Measurements from ENCODE around the gene RFX7. TPM values are rescaled to one million over a fixed set of nuclear protein-coding genes. Genes with fewer than 3 reads are reported as not detected.

Gene RFX7
- total RNA-seq, 1 donor from 2014 or later = 7.3 TPM

DNA sequence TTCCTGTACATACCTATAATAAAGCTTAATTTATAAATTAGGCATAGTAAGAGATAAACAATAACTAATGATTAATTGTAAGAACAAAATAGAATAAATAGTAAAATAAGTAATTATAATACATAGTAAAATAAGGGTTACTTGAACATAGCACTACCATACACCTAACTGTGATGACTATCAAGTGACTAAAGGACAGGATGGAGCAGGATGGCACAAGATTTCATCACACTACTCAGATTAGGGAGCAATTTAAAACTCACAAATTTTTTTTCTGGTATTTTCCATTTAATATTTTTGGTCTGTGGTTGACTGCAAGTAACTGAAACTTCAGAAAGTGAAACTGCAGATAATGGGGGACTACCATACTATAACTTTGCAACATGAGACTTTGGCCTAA is 14.8 kb downstream of the RFX7 start:
- Histone ChIP-seq H3K27ac (ENCODE audit: low read depth, low read length) (no peak overlapping the region), H3K9me3 (ENCODE audit: control insufficient read depth in 3 of 3, low read length in 3 of 3) (peaks cover 0 to 11% (median 2%) of the 10 kb centered on the region in 3 donors)

DNA sequence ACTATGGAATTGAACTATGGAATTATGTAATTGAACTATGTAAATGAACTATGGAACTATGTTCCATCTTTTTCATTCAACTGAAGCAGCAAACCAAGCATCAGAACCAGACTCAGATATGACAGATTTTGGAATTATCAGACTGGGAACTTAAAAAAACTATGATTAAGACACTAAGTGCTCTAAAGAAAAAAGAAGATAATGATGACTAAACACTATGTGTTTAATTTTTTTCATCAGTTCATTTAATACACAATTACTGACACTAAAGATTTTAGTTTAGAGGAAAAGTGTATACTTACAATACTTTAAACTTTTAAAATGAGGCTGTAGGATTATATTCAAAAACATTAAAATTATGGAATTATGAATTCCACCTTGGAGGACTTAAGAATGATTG is 15.3 kb downstream of the RFX7 start:
- Histone ChIP-seq H3K36me3 (ENCODE audit: control insufficient read depth in 3 of 3, insufficient read depth in 3 of 3, low read length in 3 of 3) (peaks cover 5 to 21% (median 15%) of the 10 kb centered on the region in 3 donors), H3K27me3 (ENCODE audit: control insufficient read depth in 3 of 3, insufficient read depth in 3 of 3, low read length in 3 of 3) (no peaks in the 10 kb centered on the region)

More for the DNA sequence above, 14.8 kb downstream of the RFX7 start:
- Histone ChIP-seq H3K4me3 (ENCODE audit: low read length in 3 of 3) (no peak overlapping the region), H3K36me3 (ENCODE audit: control insufficient read depth in 3 of 3, insufficient read depth in 3 of 3, low read length in 3 of 3) (peaks cover 5 to 26% (median 18%) of the 10 kb centered on the region in 3 donors), H3K27me3 (ENCODE audit: control insufficient read depth in 3 of 3, insufficient read depth in 3 of 3, low read length in 3 of 3) (no peaks in the 10 kb centered on the region), H3K4me1 (ENCODE audit: control insufficient read depth in 3 of 3, insufficient read depth in 3 of 3, low read length in 3 of 3) (no peaks in the 10 kb centered on the region), H3K9ac (ENCODE audit: low read depth in 1 of 3, low read length in 3 of 3) (no peak overlapping the region)

DNA sequence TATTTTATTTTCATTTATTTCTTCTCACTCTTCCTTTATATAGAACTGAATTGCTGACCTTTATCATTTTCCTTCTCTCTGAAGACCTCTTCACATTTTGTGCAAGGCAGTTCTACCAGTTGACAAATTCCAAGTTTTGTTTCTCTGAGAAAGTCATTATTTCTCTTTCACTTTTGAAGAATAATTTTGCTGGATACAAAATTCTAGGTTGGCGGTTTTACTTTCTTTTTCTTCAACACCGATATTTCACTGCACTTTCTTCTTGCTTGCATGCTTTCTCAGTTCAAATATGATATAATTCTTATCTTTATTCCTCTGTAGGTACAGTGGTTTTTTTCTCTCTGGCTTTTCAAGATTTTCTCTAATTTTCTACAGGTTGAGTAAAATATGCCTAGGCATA is 15.9 kb downstream of the RFX7 start:
- Histone ChIP-seq H3K4me3 (ENCODE audit: low read length in 3 of 3) (no peak overlapping the region), H3K9me3 (ENCODE audit: control insufficient read depth in 3 of 3, low read length in 3 of 3) (peaks cover 0 to 11% (median 6%) of the 10 kb centered on the region in 3 donors), H3K4me1 (ENCODE audit: control insufficient read depth in 3 of 3, insufficient read depth in 3 of 3, low read length in 3 of 3) (no peaks in the 10 kb centered on the region), H3K36me3 (ENCODE audit: control insufficient read depth in 3 of 3, insufficient read depth in 3 of 3, low read length in 3 of 3) (peaks cover 5 to 20% (median 17%) of the 10 kb centered on the region in 3 donors), H3K27ac (ENCODE audit: low read depth, low read length) (no peak overlapping the region), H3K9ac (ENCODE audit: low read depth in 1 of 3, low read length in 3 of 3) (no peak overlapping the region), H3K27me3 (ENCODE audit: control insufficient read depth in 3 of 3, insufficient read depth in 3 of 3, low read length in 3 of 3) (no peaks in the 10 kb centered on the region)

More for the DNA sequence above, 15.3 kb downstream of the RFX7 start:
- no peak overlapping the region for H3K4me3 ChIP-seq (ENCODE audit: low read length in 3 of 3)
- no peak overlapping the region for H3K9ac ChIP-seq (ENCODE audit: low read depth in 1 of 3, low read length in 3 of 3)
- H3K4me1 ChIP-seq (ENCODE audit: control insufficient read depth in 3 of 3, insufficient read depth in 3 of 3, low read length in 3 of 3) = no peaks in the 10 kb centered on the region
- H3K27ac ChIP-seq (ENCODE audit: low read depth, low read length) = no peak overlapping the region
- H3K9me3 ChIP-seq (ENCODE audit: control insufficient read depth in 3 of 3, low read length in 3 of 3) = peaks cover 0 to 11% (median 2%) of the 10 kb centered on the region in 3 donors

DNA sequence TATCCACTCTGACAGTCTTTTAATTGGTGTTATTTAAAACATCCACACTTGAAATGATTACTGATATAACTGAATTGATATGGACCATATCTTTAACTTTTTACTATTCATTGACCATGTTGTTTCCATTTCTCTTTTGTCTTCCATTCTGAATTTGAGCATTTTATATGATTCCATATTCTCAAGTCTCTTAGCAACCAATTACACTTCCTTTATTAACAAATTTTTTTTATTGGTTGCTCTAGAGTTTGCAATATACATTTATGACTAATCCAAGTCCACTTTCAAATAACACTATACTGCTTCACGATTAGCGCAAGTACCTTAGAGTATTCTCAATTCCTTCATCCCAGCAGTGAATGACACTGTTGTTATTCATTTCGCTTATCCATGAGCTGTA is 16.4 kb downstream of the RFX7 start:
- Histone ChIP-seq H3K9me3 (ENCODE audit: control insufficient read depth in 3 of 3, low read length in 3 of 3) (peaks cover 0 to 10% (median 6%) of the 10 kb centered on the region in 3 donors), H3K4me1 (ENCODE audit: control insufficient read depth in 3 of 3, insufficient read depth in 3 of 3, low read length in 3 of 3) (no peaks in the 10 kb centered on the region), H3K36me3 (ENCODE audit: control insufficient read depth in 3 of 3, insufficient read depth in 3 of 3, low read length in 3 of 3) (peaks cover 4 to 16% (median 13%) of the 10 kb centered on the region in 3 donors)

DNA sequence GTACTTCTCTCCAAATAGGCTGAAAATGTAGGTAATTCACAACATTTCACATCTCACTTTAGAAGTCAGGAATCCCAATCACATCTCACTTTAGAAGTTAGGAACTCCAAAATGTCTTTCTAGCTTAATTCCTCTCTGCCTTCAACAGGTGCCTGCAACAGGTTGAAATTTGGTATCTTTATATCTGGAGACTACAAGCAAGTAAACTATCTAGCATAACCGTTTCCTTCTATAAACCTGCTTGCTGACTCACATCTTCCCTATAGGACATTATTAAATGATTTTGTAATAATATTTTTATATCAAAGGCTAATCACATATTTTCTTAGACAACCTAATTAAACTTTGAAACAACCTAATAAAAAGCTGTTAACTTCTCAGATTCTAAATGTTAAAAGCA is 18.2 kb downstream of the RFX7 start:
- no peaks in the 10 kb centered on the region for H3K27me3 ChIP-seq (ENCODE audit: control insufficient read depth in 3 of 3, insufficient read depth in 3 of 3, low read length in 3 of 3)
- no peak overlapping the region for H3K27ac ChIP-seq (ENCODE audit: low read depth, low read length)
- no peaks in the 10 kb centered on the region for H3K4me1 ChIP-seq (ENCODE audit: control insufficient read depth in 3 of 3, insufficient read depth in 3 of 3, low read length in 3 of 3)
- H3K9ac ChIP-seq (ENCODE audit: low read depth in 1 of 3, low read length in 3 of 3) = no peak overlapping the region
- peaks cover 0 to 3% (median 2%) of the 10 kb centered on the region in 3 donors for H3K36me3 ChIP-seq (ENCODE audit: control insufficient read depth in 3 of 3, insufficient read depth in 3 of 3, low read length in 3 of 3)
- no peak overlapping the region for H3K4me3 ChIP-seq (ENCODE audit: low read length in 3 of 3)
- peaks cover 0 to 4% (median 2%) of the 10 kb centered on the region in 3 donors for H3K9me3 ChIP-seq (ENCODE audit: control insufficient read depth in 3 of 3, low read length in 3 of 3)

More for the DNA sequence above, 16.4 kb downstream of the RFX7 start:
- Histone ChIP-seq H3K9ac (ENCODE audit: low read depth in 1 of 3, low read length in 3 of 3) (no peak overlapping the region), H3K4me3 (ENCODE audit: low read length in 3 of 3) (no peak overlapping the region), H3K27ac (ENCODE audit: low read depth, low read length) (no peak overlapping the region), H3K27me3 (ENCODE audit: control insufficient read depth in 3 of 3, insufficient read depth in 3 of 3, low read length in 3 of 3) (no peaks in the 10 kb centered on the region)

DNA sequence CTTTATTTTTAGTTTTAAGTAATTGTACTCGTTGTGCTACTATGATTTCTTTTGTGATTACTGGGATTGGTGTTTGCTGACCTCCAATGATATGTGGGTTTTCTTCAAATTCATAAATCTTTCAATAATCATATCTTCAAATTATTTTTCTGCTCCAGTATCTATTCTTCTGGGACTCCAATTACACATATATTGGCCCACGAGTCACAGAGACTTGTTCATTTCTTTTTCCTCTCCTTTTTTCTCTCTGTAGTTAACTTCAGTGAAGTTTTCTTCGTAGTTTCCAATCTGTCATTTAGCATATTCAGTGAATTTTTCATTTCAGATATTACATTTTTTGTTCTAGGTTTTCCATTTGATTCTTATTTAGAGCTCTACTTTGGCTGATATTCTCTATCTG is 21.4 kb downstream of the RFX7 start:
- Histone ChIP-seq H3K27ac (ENCODE audit: low read depth, low read length) (no peak overlapping the region), H3K4me3 (ENCODE audit: low read length in 3 of 3) (no peak overlapping the region), H3K36me3 (ENCODE audit: control insufficient read depth in 3 of 3, insufficient read depth in 3 of 3, low read length in 3 of 3) (peaks cover 0 to 3% (median 2%) of the 10 kb centered on the region in 3 donors), H3K27me3 (ENCODE audit: control insufficient read depth in 3 of 3, insufficient read depth in 3 of 3, low read length in 3 of 3) (no peaks in the 10 kb centered on the region), H3K9me3 (ENCODE audit: control insufficient read depth in 3 of 3, low read length in 3 of 3) (peaks cover 0 to 4% (median 0%) of the 10 kb centered on the region in 3 donors), H3K4me1 (ENCODE audit: control insufficient read depth in 3 of 3, insufficient read depth in 3 of 3, low read length in 3 of 3) (no peaks in the 10 kb centered on the region), H3K9ac (ENCODE audit: low read depth in 1 of 3, low read length in 3 of 3) (no peak overlapping the region)

DNA sequence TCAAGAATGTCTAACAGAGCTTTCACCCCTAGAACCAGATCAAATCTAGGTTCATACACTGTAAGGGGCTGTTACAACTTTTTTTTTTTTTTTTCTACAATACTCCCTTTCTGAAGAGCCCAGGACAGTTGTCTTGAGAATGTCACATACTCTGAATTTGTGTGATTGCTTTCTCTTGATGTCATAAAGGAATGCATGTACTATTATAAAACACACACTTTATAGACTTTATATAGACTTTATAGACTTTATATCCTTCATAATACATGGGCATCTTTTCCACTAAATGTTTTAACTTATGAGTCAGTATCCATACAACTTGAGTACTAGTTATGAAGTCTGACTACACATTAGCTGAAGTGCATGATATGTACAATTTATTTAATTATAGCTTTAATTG is 26.3 kb downstream of the RFX7 start:
- no peak overlapping the region for H3K4me3 ChIP-seq (ENCODE audit: low read length in 3 of 3)
- no peaks in the 10 kb centered on the region for H3K4me1 ChIP-seq (ENCODE audit: control insufficient read depth in 3 of 3, insufficient read depth in 3 of 3, low read length in 3 of 3)
- peaks cover 0 to 4% (median 3%) of the 10 kb centered on the region in 3 donors for H3K36me3 ChIP-seq (ENCODE audit: control insufficient read depth in 3 of 3, insufficient read depth in 3 of 3, low read length in 3 of 3)
- H3K27me3 ChIP-seq (ENCODE audit: control insufficient read depth in 3 of 3, insufficient read depth in 3 of 3, low read length in 3 of 3) = no peaks in the 10 kb centered on the region
- no peak overlapping the region for H3K9ac ChIP-seq (ENCODE audit: low read depth in 1 of 3, low read length in 3 of 3)
- no peaks in the 10 kb centered on the region for H3K9me3 ChIP-seq (ENCODE audit: control insufficient read depth in 3 of 3, low read length in 3 of 3)
- no peak overlapping the region for H3K27ac ChIP-seq (ENCODE audit: low read depth, low read length)

DNA sequence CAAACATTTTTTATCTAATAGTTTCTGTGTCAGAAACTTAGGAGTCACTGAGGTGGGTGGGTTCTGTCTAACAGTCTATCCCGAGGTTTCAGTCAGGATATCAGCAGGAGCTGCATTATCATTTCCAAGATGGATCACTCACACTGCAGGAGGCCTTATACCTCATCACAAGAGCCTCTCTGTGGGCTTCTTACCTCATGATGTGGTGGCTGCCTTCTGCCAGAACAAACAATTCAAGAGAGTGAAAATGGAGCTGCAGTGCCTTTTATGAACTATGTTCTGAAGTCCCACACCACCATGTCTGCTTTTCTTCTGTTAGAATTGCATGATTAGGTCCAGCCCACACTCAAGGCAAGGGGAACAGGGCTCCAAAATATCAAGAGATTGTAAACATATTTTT is 27.9 kb downstream of the RFX7 start:
- H3K9ac ChIP-seq (ENCODE audit: low read depth in 1 of 3, low read length in 3 of 3) = no peak overlapping the region
- no peaks in the 10 kb centered on the region for H3K9me3 ChIP-seq (ENCODE audit: control insufficient read depth in 3 of 3, low read length in 3 of 3)
- no peak overlapping the region for H3K4me3 ChIP-seq (ENCODE audit: low read length in 3 of 3)
- no peaks in the 10 kb centered on the region for H3K27me3 ChIP-seq (ENCODE audit: control insufficient read depth in 3 of 3, insufficient read depth in 3 of 3, low read length in 3 of 3)
- H3K36me3 ChIP-seq (ENCODE audit: control insufficient read depth in 3 of 3, insufficient read depth in 3 of 3, low read length in 3 of 3) = peaks cover 0 to 7% (median 3%) of the 10 kb centered on the region in 3 donors
- H3K4me1 ChIP-seq (ENCODE audit: control insufficient read depth in 3 of 3, insufficient read depth in 3 of 3, low read length in 3 of 3) = no peaks in the 10 kb centered on the region
- no peak overlapping the region for H3K27ac ChIP-seq (ENCODE audit: low read depth, low read length)

DNA sequence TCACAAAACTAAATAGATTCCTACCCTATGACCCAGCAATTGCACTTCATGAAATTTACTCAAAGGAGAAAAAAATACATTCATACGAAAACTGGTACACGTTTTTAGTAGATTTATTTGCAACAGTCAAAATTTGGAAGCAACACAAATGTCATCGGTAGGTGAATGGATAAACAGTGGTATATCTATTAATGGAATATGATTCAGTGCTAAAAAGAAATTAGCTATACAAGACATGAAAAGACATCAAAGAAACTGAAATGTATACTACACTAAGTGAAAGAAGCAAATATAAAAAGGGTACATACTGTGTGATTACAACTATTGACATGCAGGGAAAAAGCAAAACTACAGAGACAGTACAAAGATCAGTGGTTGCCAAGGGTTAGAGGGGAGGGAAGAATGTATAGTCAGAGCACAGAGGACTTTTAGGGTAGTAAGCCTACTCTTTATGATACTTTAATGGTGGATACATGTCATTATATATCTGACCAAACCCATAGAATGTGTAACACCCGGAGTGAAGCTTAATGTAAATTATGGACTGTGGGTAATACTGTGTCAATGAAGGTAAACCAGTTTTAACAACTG is 31.6 kb downstream of the RFX7 start:
- peaks cover 0 to 7% (median 0%) of the 10 kb centered on the region in 3 donors for H3K36me3 ChIP-seq (ENCODE audit: control insufficient read depth in 3 of 3, insufficient read depth in 3 of 3, low read length in 3 of 3)
- H3K4me3 ChIP-seq (ENCODE audit: low read length in 3 of 3) = no peak overlapping the region
- H3K27me3 ChIP-seq (ENCODE audit: control insufficient read depth in 3 of 3, insufficient read depth in 3 of 3, low read length in 3 of 3) = no peaks in the 10 kb centered on the region
- H3K9me3 ChIP-seq (ENCODE audit: control insufficient read depth in 3 of 3, low read length in 3 of 3) = no peaks in the 10 kb centered on the region
- H3K9ac ChIP-seq (ENCODE audit: low read depth in 1 of 3, low read length in 3 of 3) = no peak overlapping the region
- no peak overlapping the region for H3K27ac ChIP-seq (ENCODE audit: low read depth, low read length)
- peaks cover 0 to 5% (median 0%) of the 10 kb centered on the region in 3 donors for H3K4me1 ChIP-seq (ENCODE audit: control insufficient read depth in 3 of 3, insufficient read depth in 3 of 3, low read length in 3 of 3)

DNA sequence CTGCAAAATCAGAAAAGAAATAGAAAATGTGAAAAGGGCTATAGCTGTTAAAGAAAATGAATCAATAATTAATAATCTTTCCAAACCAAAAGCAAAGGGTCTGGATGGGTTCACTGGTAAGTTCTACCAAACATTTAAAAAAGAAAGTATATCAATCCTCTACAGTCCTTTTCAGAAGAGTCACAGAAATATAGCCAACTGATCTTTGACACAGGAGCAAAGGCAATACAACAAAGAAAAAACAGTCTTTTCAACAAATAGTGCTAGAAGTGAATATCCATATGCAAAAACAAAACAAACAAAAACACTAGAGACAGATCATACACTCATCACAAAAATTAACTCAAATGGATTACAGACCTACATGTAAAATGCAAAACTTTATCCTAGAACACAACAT is 32.6 kb downstream of the RFX7 start:
- no peak overlapping the region for H3K27ac ChIP-seq (ENCODE audit: low read depth, low read length)
- peaks cover 0 to 7% (median 0%) of the 10 kb centered on the region in 3 donors for H3K36me3 ChIP-seq (ENCODE audit: control insufficient read depth in 3 of 3, insufficient read depth in 3 of 3, low read length in 3 of 3)
- H3K4me1 ChIP-seq (ENCODE audit: control insufficient read depth in 3 of 3, insufficient read depth in 3 of 3, low read length in 3 of 3) = peaks cover 0 to 5% (median 0%) of the 10 kb centered on the region in 3 donors
- H3K4me3 ChIP-seq (ENCODE audit: low read length in 3 of 3) = no peak overlapping the region
- H3K9me3 ChIP-seq (ENCODE audit: control insufficient read depth in 3 of 3, low read length in 3 of 3) = no peaks in the 10 kb centered on the region
- H3K9ac ChIP-seq (ENCODE audit: low read depth in 1 of 3, low read length in 3 of 3) = no peak overlapping the region
- no peaks in the 10 kb centered on the region for H3K27me3 ChIP-seq (ENCODE audit: control insufficient read depth in 3 of 3, insufficient read depth in 3 of 3, low read length in 3 of 3)
